ENCODE measurements around the gene CLDND2. TPM values are rescaled to one million over a fixed set of nuclear protein-coding genes. Genes with fewer than 3 reads are reported as not detected.
"Not testable (repeated sequence)": the region's sequence is repeated elsewhere in the genome, so short reads cannot be mapped to it uniquely, and the experiment has no call there.

CLDND2 gene
- total RNA-seq (ENCODE audit: low replicate concordance) = 0.97 TPM in 1 of 2 replicates, not detected in the other
- long read RNA-seq = 0 reads

- Mint-ChIP-seq H3K4me1 (ENCODE audit: unreplicated experiment) (peaks cover 17% of the 10 kb centered on the region), H3K36me3 (no peaks in the 10 kb centered on the region), H3K27me3 (peaks cover 3% of the 10 kb centered on the region), H3K27ac (peak within 1 kb of the TSS; percentile 100), H3K9me3 (no peaks in the 10 kb centered on the region), H3K4me3 (peak within 1 kb of the TSS; percentile 98)
- DNase-seq (ENCODE audit: extremely low spot score, unreplicated experiment) = no peak
- no peak for TF ChIP-seq CTCF (conservative IDR thresholded peaks at IDR 0.05)
Observed at GRCh38 chr19:51368366-51369282, at the start of gene CLDND2. CLDND2 (minus strand) TSS chr19:51369003; CDS start chr19:51368577, 426 bp downstream.

- Mint-ChIP-seq H3K36me3 (no peaks in the 10 kb centered on the region), H3K27me3 (peaks cover 9% of the 10 kb centered on the region), H3K4me1 (ENCODE audit: unreplicated experiment) (no peaks in the 10 kb centered on the region), H3K27ac (no peak overlapping the region), H3K9me3 (no peaks in the 10 kb centered on the region), H3K4me3 (no peak overlapping the region)
- no peak for DNase-seq (ENCODE audit: extremely low spot score, unreplicated experiment)
- TF ChIP-seq CTCF (conservative IDR thresholded peaks at IDR 0.05) = no peak
Observed at GRCh38 chr19:51417810-51418157, 49.0 kb upstream of the CLDND2 start.

- H3K4me3 Mint-ChIP-seq = no peak within 1 kb of the TSS
- no peak within 1 kb of the TSS for H3K27ac Mint-ChIP-seq
- no peak for DNase-seq (ENCODE audit: extremely low spot score, unreplicated experiment)
- no peaks in the 10 kb centered on the region for H3K9me3 Mint-ChIP-seq
- H3K36me3 Mint-ChIP-seq = no peaks in the 10 kb centered on the region
- TF ChIP-seq CTCF (conservative IDR thresholded peaks at IDR 0.05) = no peak
- peaks cover 9% of the 10 kb centered on the region for H3K27me3 Mint-ChIP-seq
- no peaks in the 10 kb centered on the region for H3K4me1 Mint-ChIP-seq (ENCODE audit: unreplicated experiment)
Observed at GRCh38 chr19:51417107-51417809, 48.5 kb upstream of the CLDND2 start, which contains the start of gene SIGLEC10. SIGLEC10 (minus strand) TSS chr19:51417642; CDS start chr19:51417581, 61 bp downstream.

GRCh38 chr19:51416422-51416821, 47.6 kb upstream of the CLDND2 start:
- not testable (repeated sequence) for H3K36me3 Mint-ChIP-seq; H3K9me3 Mint-ChIP-seq; DNase-seq (ENCODE audit: extremely low spot score, unreplicated experiment); H3K4me1 Mint-ChIP-seq (ENCODE audit: unreplicated experiment); H3K4me3 Mint-ChIP-seq; H3K27me3 Mint-ChIP-seq; H3K27ac Mint-ChIP-seq

GRCh38 chr19:51415187-51415586, 46.4 kb upstream of the CLDND2 start:
- no peak for DNase-seq (ENCODE audit: extremely low spot score, unreplicated experiment)
- Mint-ChIP-seq H3K4me1 (ENCODE audit: unreplicated experiment) (no peaks in the 10 kb centered on the region), H3K36me3 (no peaks in the 10 kb centered on the region)

More at GRCh38 chr19:51415187-51415586, 46.4 kb upstream of the CLDND2 start:
- Mint-ChIP-seq H3K27me3 (peaks cover 9% of the 10 kb centered on the region), H3K9me3 (no peaks in the 10 kb centered on the region), H3K27ac (no peak overlapping the region), H3K4me3 (no peak overlapping the region)
- TF ChIP-seq CTCF (conservative IDR thresholded peaks at IDR 0.05) = no peak
